DMS153 treated with DMSO at 0.1 percent for 48 hours (cell line): ENCODE results near the gene PDE1A.

Experiments used
- DNase-seq: peaks from one replicate; lab custom pipeline; 2025; ENCODE audit not compliant: unreplicated experiment; lab: John Stamatoyannopoulos, UW

Gene PDE1A

GRCh38 chr2:182144041-182144775, 282.6 kb downstream of the PDE1A start:
- no peak for DNase-seq

- no peak for DNase-seq
These were observed 284.8 kb downstream of the PDE1A start for GRCh38 chr2:182142062-182142461.

GRCh38 chr2:182134201-182134600, 292.6 kb downstream of the PDE1A start:
- no peak for DNase-seq

- DNase-seq, result no peak
These were observed 293.5 kb downstream of the PDE1A start for GRCh38 chr2:182133195-182133891.

- no peak for DNase-seq
These were observed 294.2 kb downstream of the PDE1A start for GRCh38 chr2:182132605-182133004.

- no peak for DNase-seq
These were observed 297.8 kb downstream of the PDE1A start for GRCh38 chr2:182128821-182129707.

- no peak for DNase-seq
These were observed 309.6 kb downstream of the PDE1A start for GRCh38 chr2:182117196-182117595.

- DNase-seq, result no peak
These were observed 310.1 kb downstream of the PDE1A start for GRCh38 chr2:182116774-182117173.

GRCh38 chr2:182115258-182115657, 311.6 kb downstream of the PDE1A start:
- DNase-seq, result no peak

GRCh38 chr2:182113334-182113733, 313.5 kb downstream of the PDE1A start:
- DNase-seq, result no peak

GRCh38 chr2:182110347-182110746, 316.5 kb downstream of the PDE1A start:
- no peak for DNase-seq

- no peak for DNase-seq
These were observed 323.3 kb downstream of the PDE1A start for GRCh38 chr2:182103526-182103925.

GRCh38 chr2:182101263-182101662, 325.6 kb downstream of the PDE1A start:
- no peak for DNase-seq

GRCh38 chr2:182098648-182099047, 328.2 kb downstream of the PDE1A start:
- no peak for DNase-seq

- no peak for DNase-seq
These were observed 329.2 kb downstream of the PDE1A start for GRCh38 chr2:182097571-182098164.

- DNase-seq, result no peak
These were observed 336.4 kb downstream of the PDE1A start for GRCh38 chr2:182090486-182090885.
